SK-N-SH treated with all-trans-retinoic acid at 6 μM for 48 hours (cell line): Measurements from ENCODE around the gene TSHZ2.

Experiments used
- ATAC-seq: fragments of 200-7000 bp; cut with Tn5 transposase; 3 replicates; pipeline ENCODE4 v1.9.1; 2020; ENCODE audit warnings: mild to moderate bottlenecking, moderate library complexity
- BACH2 ChIP-seq: fragments of 250-450 bp; sonication (Bioruptor Pico); IDR thresholded peaks from 2 replicates; pipeline ENCODE4 v1.9.0; 2021; ENCODE audit warnings: mild to moderate bottlenecking, borderline replicate concordance
- CREB5 ChIP-seq: fragments of 250-450 bp; sonication (Bioruptor Pico); IDR thresholded peaks from 2 replicates; pipeline ENCODE4 v1.5.1; 2020; ENCODE audit warnings: low read depth, mild to moderate bottlenecking, moderate library complexity
- CSDC2 ChIP-seq: fragments of 250-450 bp; sonication (Bioruptor Pico); IDR thresholded peaks from 2 replicates; pipeline ENCODE4 v1.5.0; 2020; ENCODE audit warnings: mild to moderate bottlenecking, moderate library complexity
- CSRNP3 ChIP-seq: fragments of 250-450 bp; sonication (Bioruptor Pico); IDR thresholded peaks from 2 replicates; pipeline ENCODE4 v1.5.1; 2021; ENCODE audit warnings: mild to moderate bottlenecking, moderate library complexity
- GLIS3 ChIP-seq: fragments of 250-450 bp; sonication (Bioruptor Pico); IDR thresholded peaks from 2 replicates; pipeline ENCODE4 v1.5.0; 2020; ENCODE audit warnings: mild to moderate bottlenecking, moderate library complexity
- ISL1 ChIP-seq: fragments of 250-450 bp; sonication (Bioruptor Pico); IDR thresholded peaks from 2 replicates; pipeline ENCODE4 v2.1.2; 2022; ENCODE audit warnings: mild to moderate bottlenecking, moderate library complexity
- OSR1 ChIP-seq: fragments of 250-450 bp; sonication (Bioruptor Pico); IDR thresholded peaks from 2 replicates; pipeline ENCODE4 v1.8.0; 2022; ENCODE audit warnings: moderate library complexity, mild to moderate bottlenecking, inconsistent platforms
- POU6F1 ChIP-seq: fragments of 250-450 bp; sonication (Bioruptor Pico); IDR thresholded peaks from 2 replicates; pipeline ENCODE4 v1.8.0; 2021; ENCODE audit warnings: low read depth, mild to moderate bottlenecking, moderate library complexity, borderline replicate concordance
- PPARA ChIP-seq: fragments of 250-450 bp; sonication (Bioruptor Pico); IDR thresholded peaks from 2 replicates; pipeline ENCODE4 v1.5.0; 2020; ENCODE audit warnings: mild to moderate bottlenecking, borderline replicate concordance
- RARB ChIP-seq: fragments of 250-450 bp; sonication (Bioruptor Pico); IDR thresholded peaks from 2 replicates; pipeline ENCODE4 v1.8.0; 2021; ENCODE audit warnings: mild to moderate bottlenecking, moderate library complexity
- SNAI2 ChIP-seq: fragments of 250-450 bp; sonication (Bioruptor Pico); IDR thresholded peaks from 2 replicates; pipeline ENCODE4 v1.5.0; 2020; ENCODE audit warnings: mild to moderate bottlenecking, moderate library complexity
- TCF4 ChIP-seq: fragments of 250-450 bp; sonication (Bioruptor Pico); IDR thresholded peaks from 2 replicates; pipeline ENCODE4 v1.8.0; 2021; ENCODE audit warnings: mild to moderate bottlenecking, moderate library complexity, borderline replicate concordance
- TOX ChIP-seq: fragments of 250-450 bp; sonication (Bioruptor Pico); IDR thresholded peaks from 2 replicates; pipeline ENCODE4 v1.8.0; 2021; ENCODE audit warnings: mild to moderate bottlenecking, moderate library complexity, borderline replicate concordance
- TSHZ2 ChIP-seq: fragments of 250-450 bp; sonication (Bioruptor Pico); IDR thresholded peaks from 2 replicates; pipeline ENCODE4 v1.5.0; 2020; ENCODE audit warnings: mild to moderate bottlenecking, moderate library complexity
- ZC3H10 ChIP-seq: fragments of 250-450 bp; sonication (Bioruptor Pico); IDR thresholded peaks from 2 replicates; pipeline ENCODE4 v1.5.1; 2021; ENCODE audit warnings: mild to moderate bottlenecking, moderate library complexity
- ZFP3 ChIP-seq: fragments of 250-450 bp; sonication (Bioruptor Pico); IDR thresholded peaks from 2 replicates; pipeline ENCODE4 v1.5.0; 2020; ENCODE audit warnings: mild to moderate bottlenecking, moderate library complexity
- ZFP30 ChIP-seq: fragments of 450-650 bp; formaldehyde crosslinking; IDR thresholded peaks from 2 replicates; pipeline ENCODE4 v1.5.0; 2022; ENCODE audit warnings: mild to moderate bottlenecking, moderate library complexity
- ZNF565 ChIP-seq: fragments of 450-650 bp; formaldehyde crosslinking; conservative IDR thresholded peaks from 2 replicates; pipeline ENCODE4 v1.5.0; 2020; ENCODE audit warnings: low read depth, mild to moderate bottlenecking, moderate library complexity
- ZNF8 ChIP-seq: fragments of 450-650 bp; formaldehyde crosslinking; IDR thresholded peaks from 2 replicates; pipeline ENCODE4 v1.5.0; 2020; ENCODE audit warnings: mild to moderate bottlenecking, moderate library complexity

The TSHZ2 gene

GRCh38 chr20:53133125-53133524 lies 161.0 kb downstream of the TSHZ2 start:
- no peak for ATAC-seq

GRCh38 chr20:53133628-53134027 lies 161.5 kb downstream of the TSHZ2 start:
- TF ChIP-seq ZNF565 (CRISPR knock-in tag) (no peak), OSR1 (CRISPR knock-in tag) (no peak), ZC3H10 (CRISPR knock-in tag) (no peak), CSRNP3 (no peak), ZFP30 (CRISPR knock-in tag) (no peak), PPARA (no peak), ZNF8 (CRISPR knock-in tag) (no peak), BACH2 (CRISPR knock-in tag) (no peak), TSHZ2 (no peak), TOX (CRISPR knock-in tag) (no peak), ISL1 (CRISPR knock-in tag) (no peak)
- no peak for ATAC-seq

More at GRCh38 chr20:53133125-53133524, 161.0 kb downstream of the TSHZ2 start:
- no peak for TF ChIP-seq BACH2 (CRISPR knock-in tag)
- no peak for TF ChIP-seq TSHZ2
- TF ChIP-seq CSDC2 (CRISPR knock-in tag) = no peak
- TF ChIP-seq POU6F1 (CRISPR knock-in tag) = no peak
- no peak for TF ChIP-seq PPARA
- TF ChIP-seq RARB = no peak
- no peak for TF ChIP-seq SNAI2
- TF ChIP-seq ZFP3 (CRISPR knock-in tag) = no peak
- TF ChIP-seq ZNF565 (CRISPR knock-in tag) = no peak
- TF ChIP-seq ISL1 (CRISPR knock-in tag) = no peak
- TF ChIP-seq ZC3H10 (CRISPR knock-in tag) = no peak
- no peak for TF ChIP-seq ZNF8 (CRISPR knock-in tag)
- no peak for TF ChIP-seq TOX (CRISPR knock-in tag)
- no peak for TF ChIP-seq ZFP30 (CRISPR knock-in tag)
- no peak for TF ChIP-seq GLIS3 (CRISPR knock-in tag)
- TF ChIP-seq CSRNP3 = no peak
- no peak for TF ChIP-seq TCF4 (CRISPR knock-in tag)
- no peak for TF ChIP-seq CREB5 (CRISPR knock-in tag)
